Liver (tissue), 9 donors: ENCODE measurements around the gene AMZ1. TPM values are rescaled to one million over a fixed set of nuclear protein-coding genes. Genes with fewer than 3 reads are reported as not detected.

Source experiments
- DNase-seq: peaks from one replicate; pipeline ENCODE4 v3.0.0-alpha.2; 2017; ENCODE audit warnings: low spot score
- H3K27ac ChIP-seq, 2 donors: one replicate each; pipeline ENCODE4 v1.7.0; 2013; ENCODE audit warnings: inconsistent platforms in 2 of 2, low read length in 2 of 2, control low read depth in 1 of 2, low read depth in 1 of 2, mild to moderate bottlenecking in 1 of 2
- H3K27me3 ChIP-seq, 4 donors: one replicate each; pipeline versions ENCODE4 v1.6.1 to v1.7.0; 2013; ENCODE audit warnings: low read length in 3 of 4, inconsistent platforms in 1 of 4, mild to moderate bottlenecking in 1 of 4, moderate library complexity in 1 of 4; ENCODE audit not compliant: control insufficient read depth in 4 of 4, insufficient read depth in 4 of 4
- H3K36me3 ChIP-seq, 4 donors: one replicate each; pipeline versions ENCODE4 v1.6.1 to v1.7.0; 2013; ENCODE audit warnings: low read length in 3 of 4, mild to moderate bottlenecking in 3 of 4, low read depth in 1 of 4, moderate library complexity in 1 of 4; ENCODE audit not compliant: control insufficient read depth in 4 of 4, insufficient read depth in 3 of 4
- H3K4me1 ChIP-seq, 4 donors: one replicate each; pipeline versions ENCODE4 v1.6.1 to v1.7.0; 2013; ENCODE audit warnings: low read length in 3 of 4, mild to moderate bottlenecking in 3 of 4, moderate library complexity in 1 of 4; ENCODE audit not compliant: control insufficient read depth in 4 of 4, insufficient read depth in 4 of 4
- H3K4me3 ChIP-seq, 3 donors: one replicate each; pipeline versions ENCODE4 v1.6.1 to v1.7.0; 2013; ENCODE audit warnings: low read length in 3 of 3, control low read depth in 1 of 3, low read depth in 1 of 3, mild to moderate bottlenecking in 1 of 3
- H3K9ac ChIP-seq, 2 donors: one replicate each; pipeline ENCODE4 v1.7.0; 2013; ENCODE audit warnings: low read length in 2 of 2, mild to moderate bottlenecking in 2 of 2, moderate library complexity in 2 of 2, control low read depth in 1 of 2, low read depth in 1 of 2
- H3K9me3 ChIP-seq, 4 donors: one replicate each; pipeline versions ENCODE4 v1.6.1 to v1.7.0; 2013; ENCODE audit warnings: low read length in 3 of 4; ENCODE audit not compliant: control insufficient read depth in 4 of 4
- ATF3 ChIP-seq: IDR thresholded peaks from 2 replicates; pipeline ENCODE4 v1.6.1; 2016; ENCODE audit warnings: antibody characterized with exemption
- CTCF ChIP-seq: fragments of 150-350 bp; IDR thresholded peaks from 2 replicates; pipeline ENCODE4 v1.5.1; 2017; ENCODE audit warnings: improper control_type of control experiment, low read depth, low read length; ENCODE audit not compliant: missing input control
- EGR1 ChIP-seq, 2 donors: IDR thresholded peaks; 2 replicates each; pipeline ENCODE4 v1.6.1; 2016 to 2018; ENCODE audit warnings: antibody characterized with exemption in 2 of 2, low read depth in 2 of 2
- GABPA ChIP-seq, 2 donors: IDR thresholded peaks in 1 of 2; conservative IDR thresholded peaks in 1 of 2; 2 replicates each; pipeline ENCODE4 v1.6.1; 2016; ENCODE audit warnings: antibody characterized with exemption in 2 of 2, mild to moderate bottlenecking in 1 of 2, moderate library complexity in 1 of 2
- HNF4A ChIP-seq, 2 donors: conservative IDR thresholded peaks; 2 replicates each; pipeline ENCODE4 v1.6.1; 2016; ENCODE audit warnings: antibody characterized with exemption in 2 of 2, mild to moderate bottlenecking in 2 of 2
- HNF4G ChIP-seq: IDR thresholded peaks from 2 replicates; pipeline ENCODE4 v1.6.1; 2016; ENCODE audit warnings: antibody characterized with exemption
- JUND ChIP-seq, 2 donors: IDR thresholded peaks; 2 replicates each; pipeline ENCODE4 v1.6.1; 2016; ENCODE audit warnings: antibody characterized with exemption in 2 of 2
- MAX ChIP-seq: IDR thresholded peaks from 2 replicates; pipeline ENCODE4 v1.6.1; 2016; ENCODE audit warnings: antibody characterized with exemption
- NR2F2 ChIP-seq: IDR thresholded peaks from 2 replicates; pipeline ENCODE4 v1.6.1; 2016; ENCODE audit warnings: antibody characterized with exemption
- RAD21 ChIP-seq, 2 donors: IDR thresholded peaks; 2 replicates each; pipeline ENCODE4 v1.6.1; 2016; ENCODE audit warnings: antibody characterized with exemption in 2 of 2, mild to moderate bottlenecking in 2 of 2
- REST ChIP-seq: IDR thresholded peaks from 2 replicates; pipeline ENCODE4 v1.6.1; 2016; ENCODE audit warnings: antibody characterized with exemption, mild to moderate bottlenecking
- SP1 ChIP-seq: IDR thresholded peaks from 2 replicates; pipeline ENCODE4 v1.6.1; 2018; ENCODE audit warnings: antibody characterized with exemption, mild to moderate bottlenecking
- TAF1 ChIP-seq: conservative IDR thresholded peaks from 2 replicates; pipeline ENCODE4 v1.6.1; 2016; ENCODE audit warnings: antibody characterized with exemption, mild to moderate bottlenecking
- YY1 ChIP-seq: IDR thresholded peaks from 2 replicates; pipeline ENCODE4 v1.6.1; 2016; ENCODE audit warnings: antibody characterized with exemption, mild to moderate bottlenecking
- ZBTB33 ChIP-seq: IDR thresholded peaks from 2 replicates; pipeline ENCODE4 v1.6.1; 2016; ENCODE audit warnings: antibody characterized with exemption
- WGBS: extraction: QIAGEN DNeasy Blood & Tissue Kit; methylation state at CpG from one replicate; pipeline ENCODE4 v1.1.7; 2013; 5-methylcytosine and 5-hydroxymethylcytosine counted together
- polyA plus RNA-seq, 2 donors: library from polyadenylated mRNA; stranded (reverse) in 1 of 2; unstranded in 1 of 2; fragments of 200-250 nt in 1 of 2; fragments of >200 nt in 1 of 2; fragmentation: Nextera tagmentation in 1 of 2; extraction: Ambion mirVana in 1 of 2; gene quantifications; one replicate each; pipeline versions ENCODE4 v1.2.1 to v1.2.3, GENCODE V29; 2013 to 2015
- total RNA-seq, 2 donors: library from RNA; depleted of rRNA; stranded (reverse); fragments of >200 nt; gene quantifications; one replicate each; pipeline ENCODE4 v1.2.3, GENCODE V29; 2014
- donor health status: healthy.
- donor health status: healthy.
- donor health status: healthy.
- donor health status: healthy.
- donor health status: healthy.

AMZ1 gene
- total and polyA plus RNA-seq, 4 donors: 0.10 to 1.3 (median 1.1) TPM; not detected in 1

- no peak for TF ChIP-seq HNF4A (conservative IDR thresholded peaks at IDR 0.05)
- TF ChIP-seq GABPA (IDR thresholded peaks at IDR 0.05 in 1 of 2, conservative IDR thresholded peaks at IDR 0.05 in 1 of 2): no peak
- no peak for TF ChIP-seq ATF3
- no peak for TF ChIP-seq HNF4G
- Histone ChIP-seq H3K27ac (no peak overlapping the region), H3K36me3 (peaks cover 0 to 12% (median 5%) of the 10 kb centered on the region in 4 donors), H3K4me3 (no peak overlapping the region), H3K9me3 (no peaks in the 10 kb centered on the region), H3K4me1 (peaks cover 11 to 27% (median 18%) of the 10 kb centered on the region in 4 donors), H3K27me3 (no peaks in the 10 kb centered on the region), H3K9ac (no peak overlapping the region)
- DNase-seq: no peak
- WGBS: 66% methylated on average over 14 of the region's 14 CpGs
Observed at GRCh38 chr7:2645274-2645868, 42.6 kb upstream of the AMZ1 start.

- H3K4me3 ChIP-seq: no peak overlapping the region
- H3K36me3 ChIP-seq: peaks cover 0 to 12% (median 5%) of the 10 kb centered on the region in 4 donors
- H3K27ac ChIP-seq: no peak overlapping the region
- TF ChIP-seq HNF4G (no peak), HNF4A (conservative IDR thresholded peaks at IDR 0.05) (no peak), EGR1 (IDR thresholded peaks at IDR 0.05; ENCODE audit: low read depth in 2 of 2) (no peak), JUND (IDR thresholded peaks at IDR 0.05) (no peak), NR2F2 (no peak), RAD21 (IDR thresholded peaks at IDR 0.05) (no peak), YY1 (no peak), ZBTB33 (no peak), MAX (no peak), CTCF (no peak), REST (no peak), SP1 (no peak), TAF1 (no peak), ATF3 (no peak)
- 95% methylated on average over 10 of the region's 10 CpGs for WGBS
- no peak for DNase-seq
- H3K27me3 ChIP-seq: no peaks in the 10 kb centered on the region
- no peaks in the 10 kb centered on the region for H3K9me3 ChIP-seq
- H3K4me1 ChIP-seq: peaks cover 7 to 18% (median 10%) of the 10 kb centered on the region in 4 donors
- no peak overlapping the region for H3K9ac ChIP-seq
Observed at GRCh38 chr7:2646336-2646679, 41.7 kb upstream of the AMZ1 start.
